ENCODE data around the gene PHACTR2. TPM values are rescaled to one million over a fixed set of nuclear protein-coding genes. Genes with fewer than 3 reads are reported as not detected.
"Not testable (repeated sequence)": the region's sequence is repeated elsewhere in the genome, so short reads cannot be mapped to it uniquely, and the experiment has no call there.

The PHACTR2 gene
- total and polyA plus RNA-seq, 4 donors: 8.8 to 157 (median 35.3) TPM

DNA sequence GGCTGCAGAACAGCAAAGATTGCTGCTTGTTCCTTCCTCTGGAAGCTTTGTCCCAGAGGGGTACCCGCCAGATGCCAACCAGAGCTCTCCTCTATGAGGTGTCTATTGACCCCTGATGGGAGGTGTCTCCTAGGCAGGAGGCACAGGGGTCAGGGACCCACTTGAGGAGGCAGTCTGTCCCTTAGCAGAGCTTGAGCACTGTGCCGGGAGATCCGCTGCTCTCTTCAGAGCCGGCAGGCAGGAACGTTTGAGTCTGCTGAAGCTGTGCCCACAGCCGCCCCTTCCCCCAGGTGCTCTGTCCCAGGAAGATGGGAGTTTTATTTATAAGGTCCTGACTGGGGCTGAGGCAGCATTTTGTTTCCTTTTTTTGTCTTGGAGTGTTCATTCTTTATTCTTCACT lies 179.0 kb downstream of the PHACTR2 start:
- WGBS (ENCODE audit: insufficient coverage): 100% methylated on average over 3 of the region's 6 CpGs
- H3K36me3 ChIP-seq (ENCODE audit: control insufficient read depth, insufficient read depth, low read length): peaks cover 28% of the 10 kb centered on the region

DNA sequence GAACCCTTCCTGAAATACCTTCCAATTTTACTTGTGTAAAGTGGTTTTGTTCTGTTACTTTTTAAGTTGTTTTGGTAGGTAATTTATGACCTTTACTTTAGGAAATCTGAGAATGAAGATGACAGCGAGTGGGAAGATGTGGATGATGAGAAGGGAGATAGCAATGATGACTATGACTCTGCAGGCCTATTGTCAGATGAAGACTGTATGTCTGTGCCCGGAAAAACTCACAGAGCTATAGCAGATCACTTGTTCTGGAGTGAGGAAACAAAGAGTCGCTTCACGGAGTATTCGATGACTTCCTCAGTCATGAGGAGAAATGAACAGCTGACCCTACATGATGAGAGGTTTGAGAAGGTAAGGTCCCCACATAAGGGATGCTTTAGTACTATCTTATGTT lies 179.9 kb downstream of the PHACTR2 start:
- Histone ChIP-seq H3K4me3 (ENCODE audit: low read depth, low read length) (no peak overlapping the region), H3K4me1 (ENCODE audit: control insufficient read depth, insufficient read depth, low read length) (no peaks in the 10 kb centered on the region), H3K27me3 (ENCODE audit: control insufficient read depth, insufficient read depth, low read length) (no peaks in the 10 kb centered on the region), H3K36me3 (ENCODE audit: control insufficient read depth, insufficient read depth, low read length) (peaks cover 33% of the 10 kb centered on the region), H3K27ac (ENCODE audit: low read depth, low read length) (no peak overlapping the region), H3K9me3 (ENCODE audit: control insufficient read depth, insufficient read depth, low read length) (no peaks in the 10 kb centered on the region)
- 100% methylated on average over 2 of the region's 5 CpGs for WGBS (ENCODE audit: insufficient coverage)
- no peak for DNase-seq (ENCODE audit: low read depth in 4 of 6, low spot score in 6 of 6)

More for the DNA sequence above, 179.0 kb downstream of the PHACTR2 start:
- H3K27me3 ChIP-seq (ENCODE audit: control insufficient read depth, insufficient read depth, low read length); H3K9me3 ChIP-seq (ENCODE audit: control insufficient read depth, insufficient read depth, low read length); DNase-seq (ENCODE audit: low read depth in 4 of 6, low spot score in 6 of 6); H3K27ac ChIP-seq (ENCODE audit: low read depth, low read length); H3K4me3 ChIP-seq (ENCODE audit: low read depth, low read length); H3K4me1 ChIP-seq (ENCODE audit: control insufficient read depth, insufficient read depth, low read length): not testable (repeated sequence)

DNA sequence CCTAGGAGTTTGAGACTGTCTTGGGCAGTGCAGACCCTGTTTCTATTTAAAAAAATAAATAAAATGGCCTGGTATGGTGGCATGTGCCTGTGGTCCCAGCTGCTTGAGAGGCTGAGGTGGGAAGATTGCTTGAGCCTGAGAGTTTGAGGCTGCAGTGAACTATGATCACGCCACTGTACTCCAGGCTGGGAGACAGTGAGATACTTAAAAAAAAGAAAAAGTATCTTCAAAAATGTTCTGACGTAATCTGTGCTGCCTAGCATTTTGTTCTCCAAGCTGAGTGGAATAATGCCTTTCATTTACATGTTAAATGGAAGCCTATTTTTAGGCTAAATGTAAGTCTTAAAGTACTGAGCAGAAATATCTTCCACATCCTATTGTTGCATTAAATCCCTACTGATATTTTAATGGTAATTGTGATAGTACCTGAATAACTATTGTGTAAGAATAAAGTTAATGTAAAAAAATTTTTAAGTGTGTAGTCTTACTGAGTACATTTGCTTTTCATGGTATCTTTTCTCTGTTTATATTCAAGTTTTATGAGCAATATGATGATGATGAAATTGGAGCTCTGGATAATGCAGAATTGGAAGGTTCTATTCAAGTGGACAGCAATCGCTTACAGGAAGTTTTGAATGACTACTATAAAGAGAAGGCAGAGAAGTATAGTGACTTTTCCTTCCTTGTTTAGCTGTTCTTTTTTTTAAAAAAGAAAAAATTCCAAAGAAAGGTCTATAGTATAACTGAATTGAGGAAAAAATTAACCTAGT lies 182.3 kb downstream of the PHACTR2 start:
- no peaks in the 10 kb centered on the region for H3K27me3 ChIP-seq (ENCODE audit: control insufficient read depth, insufficient read depth, low read length)
- peaks cover 33% of the 10 kb centered on the region for H3K36me3 ChIP-seq (ENCODE audit: control insufficient read depth, insufficient read depth, low read length)
- H3K4me3 ChIP-seq (ENCODE audit: low read depth, low read length): no peak overlapping the region
- no peak for DNase-seq (ENCODE audit: low read depth in 4 of 6, low spot score in 6 of 6)
- WGBS (ENCODE audit: insufficient coverage): 100% methylated on average over 1 of the region's 3 CpGs
- no peaks in the 10 kb centered on the region for H3K4me1 ChIP-seq (ENCODE audit: control insufficient read depth, insufficient read depth, low read length)
- no peak overlapping the region for H3K27ac ChIP-seq (ENCODE audit: low read depth, low read length)
- no peaks in the 10 kb centered on the region for H3K9me3 ChIP-seq (ENCODE audit: control insufficient read depth, insufficient read depth, low read length)

DNA sequence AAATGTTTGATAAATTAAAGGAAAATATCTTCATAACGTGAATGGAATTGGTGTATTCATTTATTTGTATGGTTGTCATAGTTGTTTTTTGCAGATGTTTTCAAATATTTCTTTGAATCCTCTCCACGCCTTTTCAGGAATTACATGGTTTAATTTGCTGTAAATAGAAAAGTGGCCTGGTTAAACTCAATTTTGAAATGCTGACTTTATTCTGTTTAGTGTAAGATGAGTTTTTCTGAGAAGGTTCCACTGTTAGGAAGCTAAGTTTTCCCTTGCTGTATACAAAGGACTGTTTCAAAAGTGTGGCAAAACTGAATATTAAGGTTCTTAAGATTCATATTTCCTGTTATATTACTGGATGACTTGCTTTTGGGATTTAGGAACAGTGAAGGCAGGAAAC lies 186.0 kb downstream of the PHACTR2 start:
- Histone ChIP-seq H3K27me3 (ENCODE audit: control insufficient read depth, insufficient read depth, low read length) (no peaks in the 10 kb centered on the region), H3K4me1 (ENCODE audit: control insufficient read depth, insufficient read depth, low read length) (no peaks in the 10 kb centered on the region), H3K9me3 (ENCODE audit: control insufficient read depth, insufficient read depth, low read length) (no peaks in the 10 kb centered on the region), H3K4me3 (ENCODE audit: low read depth, low read length) (no peak overlapping the region), H3K27ac (ENCODE audit: low read depth, low read length) (no peak overlapping the region), H3K36me3 (ENCODE audit: control insufficient read depth, insufficient read depth, low read length) (peaks cover 18% of the 10 kb centered on the region)
- DNase-seq (ENCODE audit: low read depth in 4 of 6, low spot score in 6 of 6): no peak
- WGBS (ENCODE audit: insufficient coverage): no CpG with 5 or more reads among the region's 2 CpGs

DNA sequence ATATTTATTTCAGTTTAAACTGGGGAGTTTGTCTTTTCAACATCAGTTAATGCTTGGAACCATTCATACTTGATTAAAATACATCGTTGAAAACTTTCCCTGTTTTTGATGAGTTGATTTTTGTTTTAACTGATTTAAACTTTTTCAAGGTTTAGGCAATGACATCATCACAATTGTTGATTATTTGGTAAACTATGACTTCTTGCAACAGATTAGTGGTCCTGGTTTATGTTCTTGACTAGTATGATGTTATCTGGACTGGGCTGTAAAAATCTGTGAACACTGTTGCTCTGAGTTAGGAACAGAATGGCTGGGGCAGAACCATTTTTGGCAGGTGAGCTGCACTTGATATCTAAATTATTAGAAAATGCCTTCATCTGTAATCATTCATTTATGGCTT lies 186.5 kb downstream of the PHACTR2 start, which contains the start of gene ZC2HC1B:
Gene ZC2HC1B, plus strand, starts transcription at position 241 of the 400 bp plus-strand sequence. Its CDS starts 66 bp downstream, at position 307.
- no CpG with 5 or more reads among the region's 1 CpG for whole genome bisulfite sequencing (ENCODE audit: insufficient coverage)
- H3K27ac ChIP-seq (ENCODE audit: low read depth, low read length): no peak within 1 kb of the TSS
- DNase-seq (ENCODE audit: low read depth in 4 of 6, low spot score in 6 of 6): no peak

DNA sequence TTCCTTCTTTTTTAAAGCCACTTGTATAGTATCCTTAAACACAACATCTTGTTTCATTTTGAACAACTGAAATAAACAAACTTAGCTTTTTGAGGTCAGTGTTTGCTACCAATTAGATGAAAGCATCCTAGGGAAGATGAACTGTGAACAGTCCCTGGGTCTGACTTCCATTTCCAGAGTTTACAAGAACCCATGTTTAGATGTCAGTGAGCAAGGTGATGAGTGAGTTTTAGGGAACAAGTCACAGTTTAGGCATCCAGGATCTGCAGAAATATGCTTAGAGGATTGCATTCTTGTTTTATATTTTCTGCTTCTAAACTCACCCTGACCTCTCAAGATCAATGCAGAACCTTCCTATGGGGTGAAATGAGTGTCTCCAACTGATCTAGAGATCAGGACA lies 189.5 kb downstream of the PHACTR2 start:
- no peak for DNase-seq (ENCODE audit: low read depth in 4 of 6, low spot score in 6 of 6)

More for the DNA sequence above, 186.5 kb downstream of the PHACTR2 start, which contains the start of gene ZC2HC1B:
- Histone ChIP-seq H3K27me3 (ENCODE audit: control insufficient read depth, insufficient read depth, low read length) (no peaks in the 10 kb centered on the region), H3K9me3 (ENCODE audit: control insufficient read depth, insufficient read depth, low read length) (no peaks in the 10 kb centered on the region), H3K4me1 (ENCODE audit: control insufficient read depth, insufficient read depth, low read length) (no peaks in the 10 kb centered on the region), H3K36me3 (ENCODE audit: control insufficient read depth, insufficient read depth, low read length) (peaks cover 18% of the 10 kb centered on the region), H3K4me3 (ENCODE audit: low read depth, low read length) (no peak within 1 kb of the TSS)

DNA sequence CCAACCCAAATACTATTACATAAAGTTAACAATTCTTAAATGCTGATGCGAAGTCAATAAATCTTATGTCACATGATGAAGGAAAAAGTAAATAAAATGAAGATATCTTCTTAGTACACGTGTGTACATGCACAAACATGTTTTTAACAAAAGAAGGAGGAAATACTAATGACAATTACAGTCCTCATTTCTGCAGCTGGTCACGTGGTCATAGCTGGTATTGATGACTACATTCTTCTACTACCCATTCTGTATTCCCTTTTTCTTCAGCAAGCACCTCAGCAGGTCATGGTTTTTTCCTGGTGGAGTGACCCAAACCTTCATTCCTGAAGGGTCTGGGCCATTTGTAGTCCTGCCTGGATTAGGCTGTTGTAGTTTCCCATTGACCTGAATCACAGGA lies 191.0 kb downstream of the PHACTR2 start:
- H3K9me3 ChIP-seq (ENCODE audit: control insufficient read depth, insufficient read depth, low read length); H3K4me1 ChIP-seq (ENCODE audit: control insufficient read depth, insufficient read depth, low read length); H3K27ac ChIP-seq (ENCODE audit: low read depth, low read length); H3K27me3 ChIP-seq (ENCODE audit: control insufficient read depth, insufficient read depth, low read length); DNase-seq (ENCODE audit: low read depth in 4 of 6, low spot score in 6 of 6); H3K4me3 ChIP-seq (ENCODE audit: low read depth, low read length); H3K36me3 ChIP-seq (ENCODE audit: control insufficient read depth, insufficient read depth, low read length): not testable (repeated sequence)
- WGBS (ENCODE audit: insufficient coverage): 80% methylated on average over 1 of the region's 3 CpGs

More for the DNA sequence above, 189.5 kb downstream of the PHACTR2 start:
- Histone ChIP-seq H3K36me3 (ENCODE audit: control insufficient read depth, insufficient read depth, low read length) (peaks cover 7% of the 10 kb centered on the region), H3K4me1 (ENCODE audit: control insufficient read depth, insufficient read depth, low read length) (no peaks in the 10 kb centered on the region), H3K27me3 (ENCODE audit: control insufficient read depth, insufficient read depth, low read length) (no peaks in the 10 kb centered on the region), H3K27ac (ENCODE audit: low read depth, low read length) (no peak overlapping the region), H3K9me3 (ENCODE audit: control insufficient read depth, insufficient read depth, low read length) (no peaks in the 10 kb centered on the region), H3K4me3 (ENCODE audit: low read depth, low read length) (no peak overlapping the region)

DNA sequence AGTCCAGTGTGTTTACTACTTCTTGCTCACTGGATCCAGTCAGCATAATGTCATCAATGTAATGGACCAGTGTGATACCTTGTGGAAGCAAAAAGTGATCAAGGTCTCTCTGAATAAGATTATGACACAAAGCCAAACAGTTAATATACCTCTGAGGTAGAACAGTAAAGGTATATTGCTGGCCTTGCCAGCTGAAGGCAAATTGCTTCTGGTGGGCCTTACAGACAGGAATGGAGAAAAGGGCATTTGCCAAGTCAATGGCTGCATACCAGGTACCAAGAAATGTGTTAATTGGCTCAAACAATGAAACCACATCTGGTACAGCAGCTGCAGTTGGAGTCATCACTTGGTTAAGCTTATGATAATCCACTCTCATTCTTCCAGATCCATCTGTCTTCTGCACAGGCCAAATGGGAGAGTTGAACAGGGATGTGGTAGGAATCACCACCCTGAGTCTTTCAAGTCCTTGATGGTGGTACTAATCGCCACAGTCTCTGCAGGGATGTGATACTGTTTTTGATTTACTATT lies 193.5 kb downstream of the PHACTR2 start:
- H3K27ac ChIP-seq (ENCODE audit: low read depth, low read length); H3K4me3 ChIP-seq (ENCODE audit: low read depth, low read length); H3K4me1 ChIP-seq (ENCODE audit: control insufficient read depth, insufficient read depth, low read length); H3K36me3 ChIP-seq (ENCODE audit: control insufficient read depth, insufficient read depth, low read length); DNase-seq (ENCODE audit: low read depth in 4 of 6, low spot score in 6 of 6); H3K27me3 ChIP-seq (ENCODE audit: control insufficient read depth, insufficient read depth, low read length); H3K9me3 ChIP-seq (ENCODE audit: control insufficient read depth, insufficient read depth, low read length): not testable (repeated sequence)
- no CpG with 5 or more reads among the region's 1 CpG for WGBS (ENCODE audit: insufficient coverage)

DNA sequence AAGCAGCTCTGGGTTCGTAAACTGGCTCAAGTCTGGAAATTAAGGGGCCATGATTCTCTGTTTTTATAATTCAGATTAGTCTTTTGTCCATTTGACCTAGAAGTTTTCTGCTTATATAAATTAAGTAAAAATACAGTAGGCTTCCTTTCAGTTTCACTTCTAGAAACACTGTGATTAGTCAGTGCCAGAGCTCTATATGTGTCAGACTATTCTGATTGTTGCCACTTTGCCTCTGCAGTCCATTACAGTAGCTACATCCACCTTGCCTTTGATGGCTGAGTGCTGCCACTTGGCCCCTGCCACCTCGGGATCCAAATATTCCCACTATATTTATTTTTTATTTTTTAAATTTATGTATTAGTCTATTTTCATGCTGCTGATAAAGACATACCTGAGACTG lies 194.4 kb downstream of the PHACTR2 start:
- no peak overlapping the region for H3K27ac ChIP-seq (ENCODE audit: low read depth, low read length)
- DNase-seq (ENCODE audit: low read depth in 4 of 6, low spot score in 6 of 6): no peak
- no peaks in the 10 kb centered on the region for H3K36me3 ChIP-seq (ENCODE audit: control insufficient read depth, insufficient read depth, low read length)
- WGBS (ENCODE audit: insufficient coverage): no CpG with 5 or more reads among the region's 2 CpGs
- no peaks in the 10 kb centered on the region for H3K4me1 ChIP-seq (ENCODE audit: control insufficient read depth, insufficient read depth, low read length)
- H3K9me3 ChIP-seq (ENCODE audit: control insufficient read depth, insufficient read depth, low read length): peaks cover 2% of the 10 kb centered on the region
- H3K27me3 ChIP-seq (ENCODE audit: control insufficient read depth, insufficient read depth, low read length): no peaks in the 10 kb centered on the region
- H3K4me3 ChIP-seq (ENCODE audit: low read depth, low read length): no peak overlapping the region

DNA sequence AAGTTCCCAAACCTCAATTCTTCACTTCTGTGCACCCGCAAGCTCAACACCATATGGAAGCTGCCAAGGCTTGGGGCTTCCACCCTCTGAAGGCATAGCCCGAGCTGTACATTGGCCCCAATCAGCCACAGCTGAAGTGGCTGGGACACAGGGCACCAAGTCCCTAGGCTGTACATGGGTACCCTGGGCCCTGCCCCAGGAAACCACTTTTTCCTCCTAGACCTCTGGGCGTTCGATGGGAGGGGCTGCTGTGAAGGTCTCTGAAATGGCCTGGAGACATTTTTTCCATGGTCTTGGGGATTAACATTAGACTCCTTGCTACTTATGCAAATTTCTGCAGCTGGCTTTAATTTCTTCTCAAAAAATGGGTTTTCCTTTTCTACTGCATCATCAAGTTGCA lies 195.8 kb downstream of the PHACTR2 start:
- H3K27me3 ChIP-seq (ENCODE audit: control insufficient read depth, insufficient read depth, low read length); H3K9me3 ChIP-seq (ENCODE audit: control insufficient read depth, insufficient read depth, low read length); DNase-seq (ENCODE audit: low read depth in 4 of 6, low spot score in 6 of 6); H3K4me1 ChIP-seq (ENCODE audit: control insufficient read depth, insufficient read depth, low read length); H3K36me3 ChIP-seq (ENCODE audit: control insufficient read depth, insufficient read depth, low read length); H3K4me3 ChIP-seq (ENCODE audit: low read depth, low read length); H3K27ac ChIP-seq (ENCODE audit: low read depth, low read length): not testable (repeated sequence)
- 96% methylated on average over 2 of the region's 4 CpGs for WGBS (ENCODE audit: insufficient coverage)
